ENCODE data around the gene DIPK1B.

DNA sequence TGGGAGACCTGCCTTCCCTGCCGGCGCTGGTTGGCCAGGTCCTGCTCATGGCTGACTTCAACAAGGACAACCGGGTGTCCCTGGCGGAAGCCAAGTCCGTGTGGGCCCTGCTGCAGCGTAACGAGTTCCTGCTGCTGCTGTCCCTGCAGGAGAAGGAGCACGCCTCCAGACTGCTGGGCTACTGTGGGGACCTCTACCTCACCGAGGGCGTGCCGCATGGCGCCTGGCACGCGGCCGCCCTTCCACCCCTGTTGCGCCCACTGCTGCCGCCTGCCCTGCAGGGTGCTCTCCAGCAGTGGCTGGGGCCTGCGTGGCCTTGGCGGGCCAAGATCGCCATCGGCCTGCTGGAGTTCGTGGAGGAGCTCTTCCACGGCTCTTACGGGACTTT, 10.6 kb downstream of the DIPK1B start:
- TF ChIP-seq, protein P1, sequence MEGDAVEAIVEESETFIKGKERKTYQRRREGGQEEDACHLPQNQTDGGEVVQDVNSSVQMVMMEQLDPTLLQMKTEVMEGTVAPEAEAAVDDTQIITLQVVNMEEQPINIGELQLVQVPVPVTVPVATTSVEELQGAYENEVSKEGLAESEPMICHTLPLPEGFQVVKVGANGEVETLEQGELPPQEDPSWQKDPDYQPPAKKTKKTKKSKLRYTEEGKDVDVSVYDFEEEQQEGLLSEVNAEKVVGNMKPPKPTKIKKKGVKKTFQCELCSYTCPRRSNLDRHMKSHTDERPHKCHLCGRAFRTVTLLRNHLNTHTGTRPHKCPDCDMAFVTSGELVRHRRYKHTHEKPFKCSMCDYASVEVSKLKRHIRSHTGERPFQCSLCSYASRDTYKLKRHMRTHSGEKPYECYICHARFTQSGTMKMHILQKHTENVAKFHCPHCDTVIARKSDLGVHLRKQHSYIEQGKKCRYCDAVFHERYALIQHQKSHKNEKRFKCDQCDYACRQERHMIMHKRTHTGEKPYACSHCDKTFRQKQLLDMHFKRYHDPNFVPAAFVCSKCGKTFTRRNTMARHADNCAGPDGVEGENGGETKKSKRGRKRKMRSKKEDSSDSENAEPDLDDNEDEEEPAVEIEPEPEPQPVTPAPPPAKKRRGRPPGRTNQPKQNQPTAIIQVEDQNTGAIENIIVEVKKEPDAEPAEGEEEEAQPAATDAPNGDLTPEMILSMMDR (IDR thresholded peaks at IDR 0.05), result no peak
- TF ChIP-seq POLR2A (IDR thresholded peaks at IDR 0.05), result no peak
